Mesenchymal stem cell (in vitro differentiated cells and primary cell): ENCODE data around the gene GRM2.

Experiments
- DNase-seq: peaks from one replicate; pipeline ENCODE4 v3.0.0-alpha.2; 2013
- H2AFZ ChIP-seq: one replicate; pipeline ENCODE4 v1.6.1; 2013; ENCODE audit warnings: low read depth, mild to moderate bottlenecking, control low read depth, inconsistent platforms, low read length, moderate library complexity
- H2AK5ac ChIP-seq: 2 replicates; pipeline ENCODE4 v1.6.1; 2013; ENCODE audit warnings: low read length, moderate library complexity, mild to moderate bottlenecking, inconsistent platforms; ENCODE audit not compliant: severe bottlenecking
- H2BK120ac ChIP-seq: one replicate; pipeline ENCODE4 v1.6.1; 2013; ENCODE audit warnings: low read depth, mild to moderate bottlenecking, inconsistent platforms, low read length, moderate library complexity
- H2BK12ac ChIP-seq, 2 experiments: one replicate each; pipeline ENCODE4 v1.6.1; 2013; ENCODE audit warnings: inconsistent platforms in 2 of 2, low read length in 2 of 2, mild to moderate bottlenecking in 2 of 2, moderate library complexity in 2 of 2, control low read depth in 1 of 2
- H2BK15ac ChIP-seq: one replicate; pipeline ENCODE4 v1.6.1; 2013; ENCODE audit warnings: mild to moderate bottlenecking, low read depth, inconsistent platforms; ENCODE audit not compliant: poor library complexity, severe bottlenecking
- H2BK5ac ChIP-seq: 2 replicates; pipeline ENCODE4 v1.6.1; 2013; ENCODE audit warnings: low read depth, mild to moderate bottlenecking, low read length, control low read depth, inconsistent platforms; ENCODE audit not compliant: poor library complexity, severe bottlenecking
- H3K14ac ChIP-seq, 2 experiments: one replicate each; pipeline ENCODE4 v1.6.1; 2013; ENCODE audit warnings: inconsistent platforms in 2 of 2, low read length in 2 of 2, control low read depth in 1 of 2, mild to moderate bottlenecking in 1 of 2, moderate library complexity in 1 of 2
- H3K18ac ChIP-seq, 2 experiments: one replicate each; pipeline ENCODE4 v1.6.1; 2013; ENCODE audit warnings: inconsistent platforms in 2 of 2, low read length in 2 of 2, control low read depth in 1 of 2, low read depth in 1 of 2, mild to moderate bottlenecking in 1 of 2
- H3K23ac ChIP-seq, 2 experiments: one replicate each; pipeline ENCODE4 v1.6.1; 2013; ENCODE audit warnings: inconsistent platforms in 2 of 2, low read length in 2 of 2, mild to moderate bottlenecking in 2 of 2, moderate library complexity in 2 of 2, control low read depth in 1 of 2
- H3K27ac ChIP-seq: 2 replicates; pipeline ENCODE4 v1.5.1; 2013; ENCODE audit warnings: mild to moderate bottlenecking, moderate library complexity, low read length, control low read depth, inconsistent platforms; ENCODE audit not compliant: poor library complexity, severe bottlenecking
- H3K27me3 ChIP-seq, 2 experiments: 2 replicates each; pipeline versions ENCODE4 v1.6.1 to v1.7.0; 2013; ENCODE audit warnings: low read length in 2 of 2, mild to moderate bottlenecking in 2 of 2, moderate library complexity in 2 of 2, control low read depth in 1 of 2, inconsistent platforms in 1 of 2; ENCODE audit not compliant: control insufficient read depth in 1 of 2, insufficient read depth in 1 of 2
- H3K36me3 ChIP-seq, 2 experiments: 2 replicates each; pipeline versions ENCODE4 v1.6.1 to v1.7.0; 2013; ENCODE audit warnings: low read length in 2 of 2, control low read depth in 1 of 2, inconsistent platforms in 1 of 2, low read depth in 1 of 2, mild to moderate bottlenecking in 1 of 2; ENCODE audit not compliant: insufficient read depth in 2 of 2, control insufficient read depth in 1 of 2
- H3K4ac ChIP-seq, 2 experiments: one replicate each; pipeline ENCODE4 v1.6.1; 2013; ENCODE audit warnings: inconsistent platforms in 2 of 2, low read length in 2 of 2, mild to moderate bottlenecking in 2 of 2, moderate library complexity in 2 of 2, control low read depth in 1 of 2, low read depth in 1 of 2
- H3K4me1 ChIP-seq: 2 replicates; pipeline ENCODE4 v1.6.1; 2013; ENCODE audit warnings: low read depth, low read length, control low read depth; ENCODE audit not compliant: control insufficient read depth, insufficient read depth
- H3K4me2 ChIP-seq: 2 replicates; pipeline ENCODE4 v1.6.1; 2013; ENCODE audit warnings: low read length, mild to moderate bottlenecking, inconsistent platforms; ENCODE audit not compliant: poor library complexity, severe bottlenecking
- H3K4me3 ChIP-seq, 2 experiments: 2 replicates each; pipeline versions ENCODE4 v1.5.1 to v1.7.0; 2013; ENCODE audit warnings: low read length in 2 of 2, mild to moderate bottlenecking in 2 of 2, control low read depth in 1 of 2, low read depth in 1 of 2; ENCODE audit not compliant: insufficient read depth in 1 of 2
- H3K79me1 ChIP-seq: replicated peaks from 2 replicates; pipeline ENCODE4 v1.6.1; 2013; ENCODE audit warnings: mild to moderate bottlenecking, control low read depth, low read length, inconsistent platforms; ENCODE audit not compliant: poor library complexity, severe bottlenecking
- H3K9ac ChIP-seq: 2 replicates; pipeline ENCODE4 v1.7.0; 2013; ENCODE audit warnings: mild to moderate bottlenecking, low read length, moderate library complexity
- H3K9me3 ChIP-seq: 2 replicates; pipeline ENCODE4 v1.7.0; 2013; ENCODE audit warnings: mild to moderate bottlenecking, low read length; ENCODE audit not compliant: control insufficient read depth
- H4K8ac ChIP-seq: one replicate; pipeline ENCODE4 v1.6.1; 2013; ENCODE audit warnings: inconsistent platforms, mild to moderate bottlenecking, low read length, moderate library complexity
- H4K91ac ChIP-seq: one replicate; pipeline ENCODE4 v1.6.1; 2013; ENCODE audit warnings: mild to moderate bottlenecking, low read length, inconsistent platforms
- WGBS: methylation state at CpG from one replicate; pipeline ENCODE4 v1.1.7; 2013; ENCODE audit warnings: mixed read lengths; 5-methylcytosine and 5-hydroxymethylcytosine counted together

Gene GRM2

GRCh38 chr3:51682526-51682925, 24.3 kb upstream of the GRM2 start:
- Histone ChIP-seq H3K27ac (no peak overlapping the region), H3K23ac (no peak overlapping the region), H3K27me3 (no peaks in the 10 kb centered on the region), H3K79me1 (peaks cover 68% of the 10 kb centered on the region), H3K4me2 (no peak overlapping the region), H2BK15ac (no peak overlapping the region), H2AFZ (no peak overlapping the region), H3K9me3 (no peaks in the 10 kb centered on the region), H4K8ac (no peak overlapping the region), H2BK12ac (no peak overlapping the region), H3K4ac (no peak overlapping the region), H3K4me1 (peaks cover 8% of the 10 kb centered on the region), H3K36me3 (peaks cover 64 to 67% of the 10 kb centered on the region in 2 experiments), H2BK5ac (no peak overlapping the region), H3K9ac (no peak overlapping the region), H3K18ac (no peak overlapping the region), H2BK120ac (no peak overlapping the region), H3K14ac (no peak overlapping the region), H3K4me3 (no peak overlapping the region), H2AK5ac (no peak overlapping the region), H4K91ac (no peak overlapping the region)
- WGBS = 73% methylated on average over 7 of the region's 7 CpGs
- no peak for DNase-seq

- Histone ChIP-seq H3K27ac (no peak overlapping the region), H3K36me3 (peaks cover 67 to 69% of the 10 kb centered on the region in 2 experiments), H2AK5ac (no peak overlapping the region), H3K18ac (no peak overlapping the region), H3K9me3 (no peaks in the 10 kb centered on the region), H4K91ac (no peak overlapping the region), H3K79me1 (peaks cover 60% of the 10 kb centered on the region), H2BK120ac (no peak overlapping the region), H3K4ac (no peak overlapping the region), H3K4me2 (no peak overlapping the region), H3K23ac (no peak overlapping the region), H3K14ac (no peak overlapping the region), H2BK15ac (no peak overlapping the region), H2BK5ac (no peak overlapping the region), H2AFZ (no peak overlapping the region), H4K8ac (no peak overlapping the region), H3K4me1 (peaks cover 8% of the 10 kb centered on the region), H3K27me3 (no peaks in the 10 kb centered on the region), H3K4me3 (no peak overlapping the region), H3K9ac (no peak overlapping the region), H2BK12ac (no peak overlapping the region)
- no peak for DNase-seq
- 51% methylated on average over 2 of the region's 2 CpGs for WGBS
Measured at GRCh38 chr3:51683566-51683965, 23.3 kb upstream of the GRM2 start.

- Histone ChIP-seq H3K4ac (no peak overlapping the region), H3K18ac (no peak overlapping the region), H3K9me3 (no peaks in the 10 kb centered on the region), H3K4me3 (no peak overlapping the region), H2BK12ac (no peak overlapping the region), H2BK15ac (no peak overlapping the region), H2AFZ (no peak overlapping the region), H2AK5ac (no peak overlapping the region), H3K27me3 (no peaks in the 10 kb centered on the region), H4K91ac (no peak overlapping the region), H3K79me1 (peaks cover 49% of the 10 kb centered on the region), H3K27ac (no peak overlapping the region), H4K8ac (no peak overlapping the region), H3K4me1 (peaks cover 8% of the 10 kb centered on the region), H3K36me3 (peaks cover 64 to 75% of the 10 kb centered on the region in 2 experiments), H3K9ac (no peak overlapping the region), H2BK120ac (no peak overlapping the region), H3K4me2 (no peak overlapping the region), H3K14ac (no peak overlapping the region), H3K23ac (no peak overlapping the region), H2BK5ac (no peak overlapping the region)
- 86% methylated on average over 7 of the region's 7 CpGs for WGBS
- no peak for DNase-seq
Measured at GRCh38 chr3:51684971-51685751, 21.7 kb upstream of the GRM2 start.

GRCh38 chr3:51686056-51686455, 20.8 kb upstream of the GRM2 start:
- H3K36me3 ChIP-seq = peaks cover 67 to 78% of the 10 kb centered on the region in 2 experiments
- no peaks in the 10 kb centered on the region for H3K9me3 ChIP-seq
- 91% methylated on average over 4 of the region's 4 CpGs for WGBS
- no peak overlapping the region for H3K27ac ChIP-seq
- H3K4me3 ChIP-seq = no peak overlapping the region
- no peak overlapping the region for H4K91ac ChIP-seq
- H2BK15ac ChIP-seq = no peak overlapping the region
- H2BK120ac ChIP-seq = no peak overlapping the region
- peaks cover 47% of the 10 kb centered on the region for H3K79me1 ChIP-seq
- no peak overlapping the region for H3K18ac ChIP-seq
- H3K4me2 ChIP-seq = no peak overlapping the region
- H3K27me3 ChIP-seq = no peaks in the 10 kb centered on the region
- H2BK5ac ChIP-seq = no peak overlapping the region
- H3K23ac ChIP-seq = no peak overlapping the region
- no peak overlapping the region for H2AK5ac ChIP-seq
- H4K8ac ChIP-seq = no peak overlapping the region
- DNase-seq = no peak
- no peak overlapping the region for H3K14ac ChIP-seq
- no peak overlapping the region for H3K4ac ChIP-seq
- H3K9ac ChIP-seq = no peak overlapping the region
- H2BK12ac ChIP-seq = no peak overlapping the region
- peaks cover 8% of the 10 kb centered on the region for H3K4me1 ChIP-seq
- no peak overlapping the region for H2AFZ ChIP-seq
